GM12878 (cell line): ENCODE results near the gene CCDC112. TPM values are rescaled to one million over a fixed set of nuclear protein-coding genes. Genes with fewer than 3 reads are reported as not detected.

Experiments
- ATAC-seq: fragments of 200-7000 bp; cut with Tn5 transposase; 3 replicates; pipeline ENCODE4 v1.9.1; 2020; ENCODE audit warnings: mild to moderate bottlenecking, moderate library complexity
- BruUV-seq: library from RNA; stranded (reverse); fragments of 400-500 nt; replicated peaks from 2 replicates; lab custom pipeline; 2021; lab: Mats Ljungman, UMichigan
- CTCF ChIA-PET: fragments of 300-600 bp; sonication (Branson Sonifier 250); formaldehyde crosslinking; extraction: SDS; loops from one replicate; lab custom pipeline; 2021; ENCODE audit warnings: inconsistent platforms; lab: Yijun Ruan, JAX
- POLR2A ChIA-PET: fragments of 350-600 bp; formaldehyde crosslinking; extraction: SDS; loops from one replicate; lab custom pipeline; 2021; ENCODE audit warnings: inconsistent platforms; lab: Charles Lee
- RAD21 ChIA-PET: fragments of 300-600 bp; sonication (Branson Sonifier 250); formaldehyde crosslinking; loops from one replicate; lab custom pipeline; 2023; ENCODE audit warnings: antibody characterized with exemption; ENCODE audit not compliant: unreplicated experiment; lab: Charles Lee
- SMC1A ChIA-PET: fragments of 300-600 bp; sonication (Branson Sonifier 250); formaldehyde crosslinking; loops from one replicate; lab custom pipeline; 2023; ENCODE audit not compliant: unreplicated experiment, uncharacterized antibody; lab: Charles Lee
- DNase-seq: peaks from one replicate; pipeline ENCODE4 v3.0.0-alpha.2; 2011; ENCODE audit warnings: low read depth, low spot score
- FAIRE-seq: peaks from 3 replicates; lab custom pipeline; 2011; peaks lifted over from hg19 to GRCh38; lab: Jason Lieb, UNC
- H2AFZ ChIP-seq: 2 replicates; pipeline ENCODE4 v1.6.0; 2011; ENCODE audit warnings: low read depth, low read length, control low read depth; ENCODE audit not compliant: control insufficient read depth
- H3K27ac ChIP-seq: 2 replicates; pipeline ENCODE4 v1.5.1; 2011; ENCODE audit warnings: control low read depth; ENCODE audit not compliant: control insufficient read depth, insufficient read depth
- H3K27me3 ChIP-seq, 2 experiments: replicated peaks in 1 of 2; 2 replicates each; pipeline versions ENCODE4 v1.6.0 to v1.6.1; 2011; ENCODE audit warnings: low read length in 1 of 2; ENCODE audit not compliant: control insufficient read depth in 2 of 2, insufficient read depth in 2 of 2
- H3K36me3 ChIP-seq, 2 experiments: 2 replicates each; pipeline ENCODE4 v1.5.1; 2011; ENCODE audit warnings: low read length in 1 of 2; ENCODE audit not compliant: control insufficient read depth in 2 of 2, insufficient read depth in 2 of 2
- H3K4me1 ChIP-seq: 2 replicates; pipeline ENCODE4 v1.6.1; 2011; ENCODE audit warnings: mild to moderate bottlenecking, low read length, moderate library complexity, mixed read lengths; ENCODE audit not compliant: control insufficient read depth, insufficient read depth
- H3K4me2 ChIP-seq: 2 replicates; pipeline ENCODE4 v1.6.0; 2011; ENCODE audit warnings: control low read depth; ENCODE audit not compliant: control insufficient read depth, insufficient read depth
- H3K4me3 ChIP-seq: fragments of 200-600 bp; sonication (generic); 2 replicates; pipeline ENCODE4 v1.5.1; 2016
- H3K79me2 ChIP-seq: 2 replicates; pipeline ENCODE4 v1.6.0; 2011; ENCODE audit warnings: low read length; ENCODE audit not compliant: control insufficient read depth, insufficient read depth
- H3K9ac ChIP-seq: 2 replicates; pipeline ENCODE4 v1.8.0; 2011; ENCODE audit warnings: low read length, control low read depth, mixed read lengths; ENCODE audit not compliant: control insufficient read depth, insufficient read depth
- H3K9me3 ChIP-seq: replicated peaks from 3 replicates; pipeline ENCODE4 v1.5.1; 2011; ENCODE audit warnings: mild to moderate bottlenecking, low read length; ENCODE audit not compliant: control insufficient read depth, insufficient read depth
- H4K20me1 ChIP-seq: 2 replicates; pipeline ENCODE4 v1.6.0; 2011; ENCODE audit not compliant: control insufficient read depth, insufficient read depth
- CHD2 ChIP-seq: IDR thresholded peaks from 2 replicates; pipeline ENCODE4 v1.6.1; 2011; ENCODE audit warnings: low read depth, low read length, improper control_type of control experiment, borderline replicate concordance
- FOXK2 ChIP-seq: fragments of 450-650 bp; IDR thresholded peaks from 2 replicates; pipeline ENCODE4 v1.6.1; 2017; ENCODE audit warnings: mild to moderate bottlenecking, moderate library complexity
- MXI1 ChIP-seq: fragments of 150-350 bp; IDR thresholded peaks from 2 replicates; pipeline ENCODE4 v1.6.1; 2011; ENCODE audit warnings: low read depth, mild to moderate bottlenecking, inconsistent platforms, low read length, improper control_type of control experiment
- MYC ChIP-seq: IDR thresholded peaks from 2 replicates; pipeline ENCODE4 v1.6.1; 2011; ENCODE audit warnings: mild to moderate bottlenecking, low read length, moderate library complexity, inconsistent platforms; ENCODE audit not compliant: insufficient read depth, insufficient replicate concordance, insufficient read length, severe bottlenecking
- NFXL1 ChIP-seq: fragments of 450-650 bp; IDR thresholded peaks from 2 replicates; pipeline ENCODE4 v1.6.1; 2017; ENCODE audit warnings: antibody characterized with exemption, mild to moderate bottlenecking, borderline replicate concordance
- TAF1 ChIP-seq: IDR thresholded peaks from 2 replicates; pipeline ENCODE4 v1.6.1; 2011; ENCODE audit warnings: mild to moderate bottlenecking, low read depth, low read length, borderline replicate concordance
- ZBTB11 ChIP-seq: fragments of 450-650 bp; formaldehyde crosslinking; IDR thresholded peaks from 2 replicates; pipeline ENCODE4 v1.5.0; 2022; ENCODE audit warnings: mild to moderate bottlenecking, missing genetic modification characterization
- WGBS: methylation state at CpG from one replicate; pipeline ENCODE4 v1.1.6; 2016; ENCODE audit warnings: low lambda C conversion rate; ENCODE audit not compliant: insufficient replicate concordance, insufficient coverage; ENCODE audit errors: missing lambda C conversion rate; 5-methylcytosine and 5-hydroxymethylcytosine counted together
- in situ Hi-C: fragments of 300-500 bp; cut with MboI; formaldehyde crosslinking; loops from 9 replicates; pipeline ENCODE4 v1.14.3; 2018; ENCODE audit warnings: mixed read lengths
- intact Hi-C: fragments of 100-400 bp; cut with micrococcal nuclease; formaldehyde crosslinking; loops from one replicate; pipeline ENCODE4 v1.14.2; 2022; ENCODE audit not compliant: unreplicated experiment
- polyA plus RNA-seq, 11 experiments: library from polyadenylated mRNA; depleted of rRNA in 4 of 11; unstranded in 6 of 11; stranded (reverse) in 5 of 11; fragments of >200 nt; fragmentation: Nextera tagmentation in 4 of 11; fragmentation: Illumina TruSeq in 1 of 11; extraction: Ambion mirVana in 4 of 11; extraction: Trizol in 1 of 11; gene quantifications; 1 replicate in 1 of 11; 2 replicates in 10 of 11; pipeline versions ENCODE4 v1.2.1 to v1.2.3, GENCODE V29; 2011 to 2016; ENCODE audit warnings: inconsistent platforms in 2 of 11, missing spikeins in 2 of 11, low read depth in 1 of 11
- total RNA-seq, 4 experiments: library from RNA; depleted of rRNA in 3 of 4; stranded (reverse); fragments of >200 nt in 3 of 4; fragmentation: Illumina TruSeq in 1 of 4; extraction: Trizol in 1 of 4; gene quantifications; 2 replicates each; pipeline versions ENCODE4 v1.2.1 to v1.2.3, GENCODE V29; 2013 to 2021

CCDC112 gene
- total and polyA plus RNA-seq, 10 of the 15 experiments (the other 5 are each of a cell fraction or from before 2014, with no cell fraction given) = 0.12 to 2.0 (median 0.58) TPM

GRCh38 chr5:115335301-115335700, 38.8 kb upstream of the CCDC112 start:
- POLR2A ChIA-PET = no interaction called here
- WGBS = 78% methylated on average over 2 of the region's 2 CpGs
- RAD21 ChIA-PET = no interaction called here
- Histone ChIP-seq H4K20me1 (no peaks in the 10 kb centered on the region), H3K4me1 (no peaks in the 10 kb centered on the region), H2AFZ (no peak overlapping the region), H3K27ac (no peak overlapping the region), H3K4me2 (no peak overlapping the region), H3K9ac (no peak overlapping the region), H3K36me3 (no peaks in the 10 kb centered on the region), H3K9me3 (no peaks in the 10 kb centered on the region), H3K4me3 (no peak overlapping the region), H3K27me3 (no peaks in the 10 kb centered on the region), H3K79me2 (no peaks in the 10 kb centered on the region)
- no TSS peak for BruUV-seq
- SMC1A ChIA-PET = interaction anchor here (0.8 to 1.2 kb wide), 5 partner anchors 13 to 96 kb away, joined by 3 to 4 read pairs (median 3); no protein-coding TSS in a partner anchor
- FAIRE-seq (no peak), ATAC-seq (no peak), DNase-seq (no peak)
- TF ChIP-seq MXI1 (no peak), TAF1 (no peak), NFXL1 (no peak), FOXK2 (no peak), ZBTB11 (no peak), CHD2 (no peak), MYC (no peak)
- intact Hi-C loops = no loop called here
- in situ Hi-C loops = no loop called here
- CTCF ChIA-PET = no interaction called here
